ENCODE measurements around the gene CSNK1G3. TPM values are rescaled to one million over a fixed set of nuclear protein-coding genes. Genes with fewer than 3 reads are reported as not detected.

CSNK1G3 gene
- total RNA-seq, 2 donors from 2014 or later = 22.4 to 22.6 TPM

GRCh38 chr5:123559434-123559775, 47.4 kb downstream of the CSNK1G3 start:
- no peak for TF ChIP-seq POLR2A (IDR thresholded peaks at IDR 0.05)
- no peak for TF ChIP-seq CTCF (IDR thresholded peaks at IDR 0.05)
- Histone ChIP-seq H3K4me1 (no peaks in the 10 kb centered on the region), H3K9me3 (no peaks in the 10 kb centered on the region), H3K4me3 (no peak overlapping the region), H3K27ac (no peak overlapping the region), H3K36me3 (replicated peaks in 1 of 2; ENCODE audit: insufficient read depth in 1 of 2, low read depth in 2 of 2) (peaks cover 0 to 5% of the 10 kb centered on the region in 2 donors), H3K27me3 (no peaks in the 10 kb centered on the region)
- DNase-seq = no peak
- 81 to 97% methylated on average over 1 of the region's 1 CpG for WGBS, 2 donors
- ATAC-seq = no peak
- intact Hi-C loops (cut with DNase I) = no loop called here

- WGBS, 2 donors = 94 to 98% methylated on average over 1 of the region's 1 CpG
- H3K9me3 ChIP-seq = no peaks in the 10 kb centered on the region
- no peaks in the 10 kb centered on the region for H3K27me3 ChIP-seq
- H3K4me3 ChIP-seq = no peak overlapping the region
- no peak overlapping the region for H3K27ac ChIP-seq
- no peak for DNase-seq
- no peak for ATAC-seq
- intact Hi-C loops (cut with DNase I) = no loop called here
- H3K36me3 ChIP-seq (replicated peaks in 1 of 2; ENCODE audit: insufficient read depth in 1 of 2, low read depth in 2 of 2) = peaks cover 0 to 5% of the 10 kb centered on the region in 2 donors
- no peak for TF ChIP-seq CTCF (IDR thresholded peaks at IDR 0.05)
- TF ChIP-seq POLR2A (IDR thresholded peaks at IDR 0.05) = no peak
- H3K4me1 ChIP-seq = no peaks in the 10 kb centered on the region
Measured at GRCh38 chr5:123561230-123561629, 49.3 kb downstream of the CSNK1G3 start.

GRCh38 chr5:123571927-123572326, 60.0 kb downstream of the CSNK1G3 start:
- TF ChIP-seq CTCF (IDR thresholded peaks at IDR 0.05) (no peak), POLR2A (IDR thresholded peaks at IDR 0.05) (no peak)
- ATAC-seq = no peak

GRCh38 chr5:123578390-123578789, 66.4 kb downstream of the CSNK1G3 start:
- Histone ChIP-seq H3K27me3 (no peaks in the 10 kb centered on the region), H3K4me1 (no peaks in the 10 kb centered on the region), H3K36me3 (replicated peaks in 1 of 2; ENCODE audit: insufficient read depth in 1 of 2, low read depth in 2 of 2) (no peaks in the 10 kb centered on the region), H3K9me3 (no peaks in the 10 kb centered on the region), H3K4me3 (no peak overlapping the region), H3K27ac (no peak overlapping the region)
- no peak for ATAC-seq
- intact Hi-C loops (cut with DNase I) = no loop called here
- no peak for TF ChIP-seq CTCF (IDR thresholded peaks at IDR 0.05)
- TF ChIP-seq POLR2A (IDR thresholded peaks at IDR 0.05) = no peak
- no peak for DNase-seq

More at GRCh38 chr5:123571927-123572326, 60.0 kb downstream of the CSNK1G3 start:
- Histone ChIP-seq H3K27ac (no peak overlapping the region), H3K4me3 (no peak overlapping the region), H3K27me3 (no peaks in the 10 kb centered on the region), H3K36me3 (replicated peaks in 1 of 2; ENCODE audit: insufficient read depth in 1 of 2, low read depth in 2 of 2) (no peaks in the 10 kb centered on the region), H3K4me1 (no peaks in the 10 kb centered on the region), H3K9me3 (no peaks in the 10 kb centered on the region)
- intact Hi-C loops (cut with DNase I) = no loop called here
- no peak for DNase-seq

GRCh38 chr5:123579410-123579809, 67.4 kb downstream of the CSNK1G3 start:
- no peaks in the 10 kb centered on the region for H3K4me1 ChIP-seq
- DNase-seq = no peak
- ATAC-seq = no peak
- 73 to 76% methylated on average over 3 of the region's 3 CpGs for WGBS, 2 donors
- TF ChIP-seq CTCF (IDR thresholded peaks at IDR 0.05) = no peak
- no peak overlapping the region for H3K4me3 ChIP-seq
- no peaks in the 10 kb centered on the region for H3K9me3 ChIP-seq
- no peaks in the 10 kb centered on the region for H3K27me3 ChIP-seq
- H3K27ac ChIP-seq = no peak overlapping the region
- intact Hi-C loops (cut with DNase I) = no loop called here
- H3K36me3 ChIP-seq (replicated peaks in 1 of 2; ENCODE audit: insufficient read depth in 1 of 2, low read depth in 2 of 2) = no peaks in the 10 kb centered on the region
